Endothelial cell of umbilical vein (primary cell): ENCODE measurements around the gene SAAL1. TPM values are rescaled to one million over a fixed set of nuclear protein-coding genes. Genes with fewer than 3 reads are reported as not detected.

Source experiments
- BruUV-seq: library from RNA; stranded (reverse); fragments of 400-500 nt; replicated peaks from 2 replicates; lab custom pipeline; 2021; lab: Mats Ljungman, UMichigan
- CTCF ChIA-PET: fragments of 300-600, 350-600 bp; sonication (Branson Sonifier 250); formaldehyde crosslinking; loops from one replicate; lab custom pipeline; 2021; ENCODE audit warnings: antibody characterized with exemption, inconsistent platforms; lab: Charles Lee
- POLR2A ChIA-PET: fragments of 300-600, 350-600 bp; sonication (Branson Sonifier 250); formaldehyde crosslinking; loops from one replicate; lab custom pipeline; 2021; ENCODE audit warnings: antibody characterized with exemption, inconsistent platforms; lab: Charles Lee
- DNase-seq: peaks from one replicate; pipeline ENCODE4 v3.0.0-alpha.2; 2011; ENCODE audit warnings: low read depth, low spot score
- FAIRE-seq: peaks from 2 replicates; lab custom pipeline; 2011; peaks lifted over from hg19 to GRCh38; lab: Jason Lieb, UNC
- H2AFZ ChIP-seq: 2 replicates; pipeline ENCODE4 v1.6.0; 2012; ENCODE audit warnings: low read depth, low read length, control low read depth, inconsistent platforms
- H3K27ac ChIP-seq: 2 replicates; pipeline ENCODE4 v1.5.1; 2011; ENCODE audit warnings: low read depth, mild to moderate bottlenecking, control low read depth, low read length, moderate library complexity; ENCODE audit not compliant: insufficient read depth
- H3K27me3 ChIP-seq, 2 experiments: 2 replicates each; pipeline versions ENCODE4 v1.6.0 to v1.6.1; 2011; ENCODE audit warnings: low read length in 2 of 2, mixed read lengths in 1 of 2; ENCODE audit not compliant: control insufficient read depth in 2 of 2, insufficient read depth in 2 of 2
- H3K36me3 ChIP-seq, 2 experiments: 2 replicates in 1 of 2; 3 replicates in 1 of 2; pipeline ENCODE4 v1.5.1; 2011; ENCODE audit warnings: low read length in 2 of 2, mild to moderate bottlenecking in 1 of 2, moderate library complexity in 1 of 2; ENCODE audit not compliant: control insufficient read depth in 2 of 2, insufficient read depth in 2 of 2; ENCODE audit errors: extremely low read depth in 1 of 2
- H3K4me1 ChIP-seq: 3 replicates; pipeline ENCODE4 v1.5.1; 2011; ENCODE audit warnings: mild to moderate bottlenecking, low read length; ENCODE audit not compliant: control insufficient read depth, insufficient read depth; ENCODE audit errors: extremely low read depth
- H3K4me2 ChIP-seq: 2 replicates; pipeline ENCODE4 v1.6.1; 2011; ENCODE audit warnings: low read length, control low read depth, mixed read lengths; ENCODE audit not compliant: insufficient read depth
- H3K4me3 ChIP-seq, 3 experiments: fragments of 200-600 bp in 1 of 3; sonication (generic), shearing (Covaris generic) in 1 of 3; replicated peaks in 1 of 3; 2 replicates each; pipeline ENCODE4 v1.5.1; 2011 to 2016; ENCODE audit warnings: control low read depth in 3 of 3, low read length in 3 of 3, mild to moderate bottlenecking in 2 of 3, inconsistent platforms in 1 of 3, low read depth in 1 of 3, moderate library complexity in 1 of 3; ENCODE audit not compliant: insufficient read depth in 1 of 3
- H3K79me2 ChIP-seq: 2 replicates; pipeline ENCODE4 v1.6.0; 2012; ENCODE audit warnings: low read length, inconsistent platforms; ENCODE audit not compliant: control insufficient read depth, insufficient read depth
- H3K9ac ChIP-seq: replicated peaks from 2 replicates; pipeline ENCODE3; 2011; ENCODE audit warnings: low read length, control low read depth; ENCODE audit not compliant: insufficient read depth; ENCODE audit errors: extremely low read depth
- H3K9me1 ChIP-seq: replicated peaks from 3 replicates; pipeline ENCODE4 v1.6.0; 2011; ENCODE audit warnings: mild to moderate bottlenecking, low read length; ENCODE audit not compliant: control insufficient read depth, insufficient read depth; ENCODE audit errors: extremely low read depth
- H3K9me3 ChIP-seq: replicated peaks from 2 replicates; pipeline ENCODE4 v1.5.1; 2012; ENCODE audit warnings: low read length, inconsistent platforms; ENCODE audit not compliant: control insufficient read depth, insufficient read depth
- H4K20me1 ChIP-seq: replicated peaks from 2 replicates; pipeline ENCODE3; 2011; ENCODE audit warnings: mild to moderate bottlenecking, low read length; ENCODE audit not compliant: control insufficient read depth, insufficient read depth; ENCODE audit errors: extremely low read depth
- CTCF ChIP-seq, 2 donors: IDR thresholded peaks; 1 replicate in 1 of 2; 2 replicates in 1 of 2; pipeline ENCODE4 v1.5.1; 2011; ENCODE audit warnings: low read length in 2 of 2, mild to moderate bottlenecking in 2 of 2, moderate library complexity in 2 of 2, control low read depth in 1 of 2, inconsistent platforms in 1 of 2, low read depth in 1 of 2; ENCODE audit not compliant: insufficient read depth in 1 of 2; ENCODE audit errors: extremely low read depth in 1 of 2
- EZH2 ChIP-seq: IDR thresholded peaks from 2 replicates; pipeline ENCODE4 v1.6.1; 2012; ENCODE audit warnings: borderline replicate concordance, low read depth, mild to moderate bottlenecking, moderate library complexity, low read length, inconsistent platforms; ENCODE audit not compliant: severe bottlenecking
- FOS ChIP-seq: IDR thresholded peaks from 2 replicates; pipeline ENCODE4 v1.6.1; 2011; ENCODE audit warnings: mild to moderate bottlenecking, low read length, moderate library complexity, borderline replicate concordance; ENCODE audit not compliant: insufficient read depth
- GATA2 ChIP-seq: IDR thresholded peaks from 2 replicates; pipeline ENCODE4 v1.7.0; 2011; ENCODE audit warnings: low read depth, mild to moderate bottlenecking, moderate library complexity, mixed read lengths, low read length; ENCODE audit not compliant: insufficient read length, insufficient read depth
- JUN ChIP-seq: IDR thresholded peaks from 2 replicates; pipeline ENCODE4 v1.6.1; 2011; ENCODE audit warnings: borderline replicate concordance, low read depth; ENCODE audit not compliant: insufficient read length, insufficient read depth
- MYC ChIP-seq: IDR thresholded peaks from one replicate; pipeline ENCODE4 v1.6.1; 2011; ENCODE audit warnings: mild to moderate bottlenecking, low read depth, low read length
- POLR2A ChIP-seq: IDR thresholded peaks from 2 replicates; pipeline ENCODE4 v1.6.1; 2012; ENCODE audit warnings: low read depth, mild to moderate bottlenecking, control low read depth, low read length
- POLR2AphosphoS5 ChIP-seq: IDR thresholded peaks from 2 replicates; pipeline ENCODE4 v1.6.1; 2012; ENCODE audit warnings: low read depth, mild to moderate bottlenecking, control low read depth, low read length, moderate library complexity; ENCODE audit not compliant: insufficient read depth
- dilution Hi-C: fragments of 300-500 bp; cut with MboI; formaldehyde crosslinking; loops from one replicate; pipeline ENCODE4 v1.15.0; 2019; ENCODE audit warnings: low sequenced_read_pairs; ENCODE audit not compliant: extremely low pct_ligation_motif_present
- intact Hi-C: fragments of 100-400 bp; cut with micrococcal nuclease; formaldehyde crosslinking; loops from one replicate; pipeline ENCODE4 v1.10.0; 2022
- polyA plus RNA-seq, 4 experiments: library from polyadenylated mRNA; depleted of rRNA in 3 of 4; stranded (reverse) in 3 of 4; unstranded in 1 of 4; fragments of >200 nt; gene quantifications; 2 replicates each; pipeline versions ENCODE4 v1.2.1 to v1.2.3, GENCODE V29; 2011 to 2012; ENCODE audit warnings: missing spikeins in 1 of 4
- total RNA-seq: library from RNA; stranded (reverse); gene quantifications from 2 replicates; pipeline ENCODE4 v1.2.3, GENCODE V29; 2021
- TF ChIP-seq, protein P1 (sequence below): IDR thresholded peaks from 2 replicates; pipeline ENCODE4 v1.6.1; 2011; ENCODE audit not compliant: insufficient read depth, insufficient read length

Gene SAAL1
- total and polyA plus RNA-seq, 2 donors (not counting 3 experiments of a cell fraction or from before 2014, with no cell fraction given), result 9.5 to 22.1 TPM

- no peak for FAIRE-seq
Measured at GRCh38 chr11:18151581-18151980, 45.7 kb upstream of the SAAL1 start.

More at GRCh38 chr11:18151581-18151980, 45.7 kb upstream of the SAAL1 start:
- Histone ChIP-seq H3K4me3 (no peak overlapping the region), H3K4me2 (no peak overlapping the region), H3K4me1 (no peaks in the 10 kb centered on the region), H4K20me1 (no peaks in the 10 kb centered on the region), H3K9me3 (no peaks in the 10 kb centered on the region), H3K27me3 (peaks cover 0 to 1% of the 10 kb centered on the region in 2 experiments), H3K27ac (no peak overlapping the region), H2AFZ (no peak overlapping the region), H3K9me1 (no peaks in the 10 kb centered on the region), H3K36me3 (no peaks in the 10 kb centered on the region), H3K9ac (no peak overlapping the region), H3K79me2 (no peaks in the 10 kb centered on the region)
- ChIA-PET CTCF (no interaction called here), POLR2A (no interaction called here)
- BruUV-seq, result no TSS peak
- TF ChIP-seq POLR2A, result no peak
- TF ChIP-seq FOS, result no peak
- TF ChIP-seq JUN, result no peak
- TF ChIP-seq, protein P1, sequence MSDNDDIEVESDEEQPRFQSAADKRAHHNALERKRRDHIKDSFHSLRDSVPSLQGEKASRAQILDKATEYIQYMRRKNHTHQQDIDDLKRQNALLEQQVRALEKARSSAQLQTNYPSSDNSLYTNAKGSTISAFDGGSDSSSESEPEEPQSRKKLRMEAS, result no peak
- no peak for TF ChIP-seq EZH2
- TF ChIP-seq POLR2AphosphoS5, result no peak
- no peak for TF ChIP-seq CTCF (IDR thresholded peaks at IDR 0.05; ENCODE audit: extremely low read depth in 1 of 2, insufficient read depth in 1 of 2, low read depth in 1 of 2, low read length in 2 of 2)
- TF ChIP-seq MYC, result no peak
- TF ChIP-seq GATA2, result no peak
- no peak for DNase-seq
- dilution Hi-C loops, result no loop called here
- intact Hi-C loops, result no loop called here
